Activated CD8-positive, alpha-beta T cell treated with anti-CD3 and anti-CD28 coated beads for 36 hours (primary cell): Measurements from ENCODE around the gene KDM2A. TPM values are rescaled to one million over a fixed set of nuclear protein-coding genes. Genes with fewer than 3 reads are reported as not detected.

Experiments
- ATAC-seq: fragments of 200-7000 bp; cut with Tn5 transposase; one replicate; pipeline ENCODE4 v1.10.0; 2021; ENCODE audit warnings: mild to moderate bottlenecking, moderate library complexity
- CTCF ChIA-PET: fragments of 350-600 bp; sonication (Branson Sonifier 250); formaldehyde crosslinking; loops from one replicate; lab custom pipeline; 2021; ENCODE audit warnings: antibody characterized with exemption; lab: Charles Lee
- POLR2A ChIA-PET: fragments of 350-600 bp; sonication (Branson Sonifier 250); formaldehyde crosslinking; loops from one replicate; lab custom pipeline; 2021; ENCODE audit warnings: antibody characterized with exemption; lab: Charles Lee
- DNase-seq: peaks from one replicate; pipeline ENCODE4 v3.0.0-alpha.2; 2020
- H3K27ac Mint-ChIP-seq: one replicate; pipeline ENCODE4 v1.8.0; 2021; ENCODE audit warnings: mild to moderate bottlenecking, mixed read lengths
- H3K27me3 Mint-ChIP-seq: one replicate; pipeline ENCODE4 v1.8.0; 2021; ENCODE audit warnings: mixed read lengths
- H3K36me3 Mint-ChIP-seq: one replicate; pipeline ENCODE4 v1.8.0; 2021; ENCODE audit warnings: low read depth, mixed read lengths
- H3K4me1 Mint-ChIP-seq: one replicate; pipeline ENCODE4 v1.8.0; 2021; ENCODE audit warnings: low read depth, mixed read lengths
- H3K4me3 Mint-ChIP-seq: one replicate; pipeline ENCODE4 v1.8.0; 2021; ENCODE audit warnings: mild to moderate bottlenecking, moderate library complexity, mixed read lengths
- H3K9me3 Mint-ChIP-seq: one replicate; pipeline ENCODE4 v1.8.0; 2021; ENCODE audit warnings: mixed read lengths
- CTCF ChIP-seq: fragments of 200-600 bp; IDR thresholded peaks from one replicate; pipeline ENCODE4 v1.8.0; 2022; ENCODE audit warnings: antibody characterized with exemption, mild to moderate bottlenecking
- intact Hi-C: fragments of 100-400 bp; cut with micrococcal nuclease; formaldehyde crosslinking; loops from one replicate; pipeline ENCODE4 v1.10.0; 2022
- total RNA-seq, 2 experiments: library from RNA; stranded (reverse); gene quantifications; one replicate each; pipeline ENCODE4 v1.2.3, GENCODE V29; 2021

Gene KDM2A
- total RNA-seq, 2 experiments from 2014 or later, result 79.6 to 88.1 TPM

GRCh38 chr11:67239783-67240575, 120.9 kb downstream of the KDM2A start:
- no peak for TF ChIP-seq CTCF
- peak; percentile 94 for ATAC-seq
- H3K4me1 Mint-ChIP-seq, result peaks cover 43% of the 10 kb centered on the region
- POLR2A ChIA-PET, result interaction anchor here (0.6 to 4.8 kb wide), 31 partner anchors 10 to 342 kb away, joined by 3 to 38 read pairs (median 5); partner anchors contain the start of genes ANKRD13D, CABP4, KDM2A and PPP1CA
- CTCF ChIA-PET, result interaction anchor here (0.6 to 2.5 kb wide), 18 partner anchors 8 to 390 kb away, joined by 3 to 18 read pairs (median 4); partner anchors contain the start of gene NUDT8
- peak overlapping the region; percentile 100 for H3K27ac Mint-ChIP-seq
- H3K27me3 Mint-ChIP-seq, result no peaks in the 10 kb centered on the region
- H3K9me3 Mint-ChIP-seq, result no peaks in the 10 kb centered on the region
- intact Hi-C loops, result no loop called here
- peaks cover 43% of the 10 kb centered on the region for H3K36me3 Mint-ChIP-seq
- peak; percentile 98 for DNase-seq
- H3K4me3 Mint-ChIP-seq, result peak overlapping the region; percentile 96

- CTCF ChIA-PET, result interaction anchor here (0.7 to 2.5 kb wide), 13 partner anchors 22 to 389 kb away, joined by 3 to 18 read pairs (median 5); partner anchors contain the start of gene NUDT8
- peak overlapping the region; percentile 96 for H3K4me3 Mint-ChIP-seq
These were observed 121.7 kb downstream of the KDM2A start for GRCh38 chr11:67240576-67241389.

GRCh38 chr11:67242548-67242947, 123.5 kb downstream of the KDM2A start:
- H3K9me3 Mint-ChIP-seq, result no peaks in the 10 kb centered on the region
- peaks cover 60% of the 10 kb centered on the region for H3K36me3 Mint-ChIP-seq
- H3K27ac Mint-ChIP-seq, result peak overlapping the region; percentile 81
- no peak for TF ChIP-seq CTCF
- POLR2A ChIA-PET, result interaction anchor here (0.6 to 1.0 kb wide), 2 partner anchors 10 to 37 kb away, joined by 3 read pairs; no protein-coding TSS in a partner anchor
- peak overlapping the region; percentile 96 for H3K4me3 Mint-ChIP-seq
- CTCF ChIA-PET, result interaction anchor here (1.1 kb wide), 1 partner anchor 10 kb away, joined by 3 read pairs; no protein-coding TSS in a partner anchor
- no peak for ATAC-seq
- no peak for DNase-seq
- H3K4me1 Mint-ChIP-seq, result peaks cover 50% of the 10 kb centered on the region
- H3K27me3 Mint-ChIP-seq, result no peaks in the 10 kb centered on the region
- intact Hi-C loops, result no loop called here

More at GRCh38 chr11:67240576-67241389, 121.7 kb downstream of the KDM2A start:
- POLR2A ChIA-PET, result interaction anchor here (0.7 to 4.8 kb wide), 31 partner anchors 10 to 1160 kb away, joined by 3 to 38 read pairs (median 5); partner anchors contain the start of genes ANKRD13D, CABP4, KDM2A and PPP1CA
- H3K36me3 Mint-ChIP-seq, result peaks cover 51% of the 10 kb centered on the region
- no peaks in the 10 kb centered on the region for H3K27me3 Mint-ChIP-seq
- H3K4me1 Mint-ChIP-seq, result peaks cover 48% of the 10 kb centered on the region
- DNase-seq, result peak; percentile 94
- ATAC-seq, result peak; percentile 38
- H3K27ac Mint-ChIP-seq, result peak overlapping the region; percentile 100
- no peak for TF ChIP-seq CTCF
- no peaks in the 10 kb centered on the region for H3K9me3 Mint-ChIP-seq
- intact Hi-C loops, result no loop called here

GRCh38 chr11:67243051-67243450, 124.0 kb downstream of the KDM2A start:
- CTCF ChIA-PET, result interaction anchor here (1.1 kb wide), 1 partner anchor 9 kb away, joined by 3 read pairs; no protein-coding TSS in a partner anchor
- ATAC-seq (no peak), DNase-seq (no peak)
- POLR2A ChIA-PET, result interaction anchor here (0.6 to 1.0 kb wide), 2 partner anchors 10 to 36 kb away, joined by 3 read pairs; no protein-coding TSS in a partner anchor
- no peak for TF ChIP-seq CTCF
- intact Hi-C loops, result no loop called here
- H3K4me1 Mint-ChIP-seq, result peaks cover 50% of the 10 kb centered on the region
- peak overlapping the region; percentile 81 for H3K27ac Mint-ChIP-seq
- H3K9me3 Mint-ChIP-seq, result no peaks in the 10 kb centered on the region
- peak overlapping the region; percentile 96 for H3K4me3 Mint-ChIP-seq
- no peaks in the 10 kb centered on the region for H3K27me3 Mint-ChIP-seq
- peaks cover 65% of the 10 kb centered on the region for H3K36me3 Mint-ChIP-seq
